Tibial nerve (tissue), 4 donors: ENCODE results near the gene AUTS2.

ENCODE experiments used
- EP300 ChIP-seq, 2 donors: sonication (generic); formaldehyde crosslinking; IDR thresholded peaks; one replicate each; pipeline ENCODE4 v1.6.1; 2017; ENCODE audit warnings: antibody characterized with exemption in 2 of 2, mild to moderate bottlenecking in 1 of 2
- POLR2A ChIP-seq, 2 donors: fragments of 450-650 bp; IDR thresholded peaks; one replicate each; pipeline ENCODE4 v1.6.1; 2017; ENCODE audit warnings: antibody characterized with exemption in 2 of 2, mild to moderate bottlenecking in 2 of 2, moderate library complexity in 2 of 2
- TF ChIP-seq, protein P1 (sequence below), 5 experiments: fragments of 200-600 bp in 3 of 5; fragments of 450-650 bp in 2 of 5; sonication (generic) in 3 of 5; IDR thresholded peaks; one replicate each; pipeline ENCODE4 v1.5.1; 2016 to 2019; ENCODE audit warnings: antibody characterized with exemption in 5 of 5, mild to moderate bottlenecking in 3 of 5, moderate library complexity in 2 of 5

DNA sequence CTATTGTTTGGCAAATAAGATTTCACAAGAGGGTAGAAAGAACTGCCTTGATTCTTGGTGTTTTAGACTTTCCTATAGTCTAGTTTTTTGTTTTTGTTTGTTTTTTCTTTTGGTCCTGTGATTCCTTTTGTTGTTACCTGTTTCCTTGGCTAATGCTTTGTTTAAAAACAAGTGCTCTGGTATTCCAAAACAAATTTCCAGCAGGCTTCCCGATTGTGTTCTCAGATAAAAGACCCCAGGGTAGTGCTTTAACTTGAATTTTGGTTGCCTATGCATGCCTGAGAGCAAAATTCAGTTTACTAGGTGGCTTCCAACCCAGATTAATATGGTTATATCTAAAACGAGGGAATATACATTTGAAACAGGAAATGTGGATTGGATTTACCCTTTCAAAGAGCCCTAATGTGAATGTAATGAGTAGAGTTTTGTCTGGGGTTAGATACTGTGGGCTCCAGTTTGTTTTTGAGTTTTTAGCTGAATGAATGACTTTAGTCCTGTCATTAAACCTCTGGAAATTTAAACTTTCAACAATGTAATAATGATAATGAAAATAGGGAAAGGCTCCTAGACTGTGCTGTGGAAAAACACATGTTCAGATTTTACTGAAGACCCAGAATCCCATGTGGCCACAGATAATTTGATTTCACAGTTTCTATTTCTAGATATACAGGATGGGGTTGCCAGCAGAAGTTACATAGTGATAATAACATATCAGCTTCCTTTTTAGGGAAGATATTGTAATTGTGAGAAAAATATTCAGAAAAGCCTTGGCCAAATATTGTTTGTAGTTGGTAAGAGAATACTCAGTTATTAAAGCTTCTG lies 23.9 kb downstream of the AUTS2 start:
- no peak for TF ChIP-seq EP300 (IDR thresholded peaks at IDR 0.05)
- TF ChIP-seq, protein P1, sequence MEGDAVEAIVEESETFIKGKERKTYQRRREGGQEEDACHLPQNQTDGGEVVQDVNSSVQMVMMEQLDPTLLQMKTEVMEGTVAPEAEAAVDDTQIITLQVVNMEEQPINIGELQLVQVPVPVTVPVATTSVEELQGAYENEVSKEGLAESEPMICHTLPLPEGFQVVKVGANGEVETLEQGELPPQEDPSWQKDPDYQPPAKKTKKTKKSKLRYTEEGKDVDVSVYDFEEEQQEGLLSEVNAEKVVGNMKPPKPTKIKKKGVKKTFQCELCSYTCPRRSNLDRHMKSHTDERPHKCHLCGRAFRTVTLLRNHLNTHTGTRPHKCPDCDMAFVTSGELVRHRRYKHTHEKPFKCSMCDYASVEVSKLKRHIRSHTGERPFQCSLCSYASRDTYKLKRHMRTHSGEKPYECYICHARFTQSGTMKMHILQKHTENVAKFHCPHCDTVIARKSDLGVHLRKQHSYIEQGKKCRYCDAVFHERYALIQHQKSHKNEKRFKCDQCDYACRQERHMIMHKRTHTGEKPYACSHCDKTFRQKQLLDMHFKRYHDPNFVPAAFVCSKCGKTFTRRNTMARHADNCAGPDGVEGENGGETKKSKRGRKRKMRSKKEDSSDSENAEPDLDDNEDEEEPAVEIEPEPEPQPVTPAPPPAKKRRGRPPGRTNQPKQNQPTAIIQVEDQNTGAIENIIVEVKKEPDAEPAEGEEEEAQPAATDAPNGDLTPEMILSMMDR (IDR thresholded peaks at IDR 0.05): no peak
- no peak for TF ChIP-seq POLR2A (IDR thresholded peaks at IDR 0.05)
